GM12878 (cell line): ENCODE data around the gene FBXO21. TPM values are rescaled to one million over a fixed set of nuclear protein-coding genes. Genes with fewer than 3 reads are reported as not detected.
A peak's percentile ranks its signal among the peaks of the same experiment; 100 is the strongest.

Experiments
- ATAC-seq: fragments of 200-7000 bp; cut with Tn5 transposase; 3 replicates; pipeline ENCODE4 v1.9.1; 2020; ENCODE audit warnings: mild to moderate bottlenecking, moderate library complexity
- BruUV-seq: library from RNA; stranded (reverse); fragments of 400-500 nt; replicated peaks from 2 replicates; lab custom pipeline; 2021; lab: Mats Ljungman, UMichigan
- CTCF ChIA-PET: fragments of 300-600 bp; sonication (Branson Sonifier 250); formaldehyde crosslinking; extraction: SDS; loops from one replicate; lab custom pipeline; 2021; ENCODE audit warnings: inconsistent platforms; lab: Yijun Ruan, JAX
- POLR2A ChIA-PET: fragments of 350-600 bp; formaldehyde crosslinking; extraction: SDS; loops from one replicate; lab custom pipeline; 2021; ENCODE audit warnings: inconsistent platforms; lab: Charles Lee
- RAD21 ChIA-PET: fragments of 300-600 bp; sonication (Branson Sonifier 250); formaldehyde crosslinking; loops from one replicate; lab custom pipeline; 2023; ENCODE audit warnings: antibody characterized with exemption; ENCODE audit not compliant: unreplicated experiment; lab: Charles Lee
- SMC1A ChIA-PET: fragments of 300-600 bp; sonication (Branson Sonifier 250); formaldehyde crosslinking; loops from one replicate; lab custom pipeline; 2023; ENCODE audit not compliant: unreplicated experiment, uncharacterized antibody; lab: Charles Lee
- DNase-seq: peaks from one replicate; pipeline ENCODE4 v3.0.0-alpha.2; 2011; ENCODE audit warnings: low read depth, low spot score
- FAIRE-seq: peaks from 3 replicates; lab custom pipeline; 2011; peaks lifted over from hg19 to GRCh38; lab: Jason Lieb, UNC
- H2AFZ ChIP-seq: 2 replicates; pipeline ENCODE4 v1.6.0; 2011; ENCODE audit warnings: low read depth, low read length, control low read depth; ENCODE audit not compliant: control insufficient read depth
- H3K27ac ChIP-seq: 2 replicates; pipeline ENCODE4 v1.5.1; 2011; ENCODE audit warnings: control low read depth; ENCODE audit not compliant: control insufficient read depth, insufficient read depth
- H3K27me3 ChIP-seq, 2 experiments: replicated peaks in 1 of 2; 2 replicates each; pipeline versions ENCODE4 v1.6.0 to v1.6.1; 2011; ENCODE audit warnings: low read length in 1 of 2; ENCODE audit not compliant: control insufficient read depth in 2 of 2, insufficient read depth in 2 of 2
- H3K36me3 ChIP-seq, 2 experiments: 2 replicates each; pipeline ENCODE4 v1.5.1; 2011; ENCODE audit warnings: low read length in 1 of 2; ENCODE audit not compliant: control insufficient read depth in 2 of 2, insufficient read depth in 2 of 2
- H3K4me1 ChIP-seq: 2 replicates; pipeline ENCODE4 v1.6.1; 2011; ENCODE audit warnings: mild to moderate bottlenecking, low read length, moderate library complexity, mixed read lengths; ENCODE audit not compliant: control insufficient read depth, insufficient read depth
- H3K4me2 ChIP-seq: 2 replicates; pipeline ENCODE4 v1.6.0; 2011; ENCODE audit warnings: control low read depth; ENCODE audit not compliant: control insufficient read depth, insufficient read depth
- H3K4me3 ChIP-seq: fragments of 200-600 bp; sonication (generic); 2 replicates; pipeline ENCODE4 v1.5.1; 2016
- H3K79me2 ChIP-seq: 2 replicates; pipeline ENCODE4 v1.6.0; 2011; ENCODE audit warnings: low read length; ENCODE audit not compliant: control insufficient read depth, insufficient read depth
- H3K9ac ChIP-seq: 2 replicates; pipeline ENCODE4 v1.8.0; 2011; ENCODE audit warnings: low read length, control low read depth, mixed read lengths; ENCODE audit not compliant: control insufficient read depth, insufficient read depth
- H3K9me3 ChIP-seq: replicated peaks from 3 replicates; pipeline ENCODE4 v1.5.1; 2011; ENCODE audit warnings: mild to moderate bottlenecking, low read length; ENCODE audit not compliant: control insufficient read depth, insufficient read depth
- H4K20me1 ChIP-seq: 2 replicates; pipeline ENCODE4 v1.6.0; 2011; ENCODE audit not compliant: control insufficient read depth, insufficient read depth
- ATF3 ChIP-seq: IDR thresholded peaks from 2 replicates; pipeline ENCODE4 v1.6.1; 2011; ENCODE audit warnings: low read depth, mild to moderate bottlenecking, low read length, moderate library complexity, borderline replicate concordance; ENCODE audit errors: extremely low read depth
- BCLAF1 ChIP-seq: fragments of 450-650 bp; IDR thresholded peaks from 2 replicates; pipeline ENCODE4 v1.6.1; 2017; ENCODE audit warnings: antibody characterized with exemption, mild to moderate bottlenecking, moderate library complexity
- EP300 ChIP-seq, 2 experiments: fragments of 150-350 bp in 1 of 2; IDR thresholded peaks; 2 replicates each; pipeline ENCODE4 v1.6.1; 2011 to 2012; ENCODE audit warnings: low read depth in 2 of 2, low read length in 2 of 2, borderline replicate concordance in 1 of 2, improper control_type of control experiment in 1 of 2, inconsistent platforms in 1 of 2; ENCODE audit not compliant: control insufficient read depth in 1 of 2
- IKZF1 ChIP-seq: fragments of 450-650 bp; conservative IDR thresholded peaks from 2 replicates; pipeline ENCODE4 v1.6.1; 2017; ENCODE audit warnings: antibody characterized with exemption, mild to moderate bottlenecking
- IRF5 ChIP-seq: fragments of 450-650 bp; IDR thresholded peaks from 2 replicates; pipeline ENCODE4 v1.6.1; 2017; ENCODE audit warnings: borderline replicate concordance
- NR2C1 ChIP-seq: fragments of 450-650 bp; IDR thresholded peaks from 2 replicates; pipeline ENCODE4 v1.6.1; 2017; ENCODE audit warnings: antibody characterized with exemption, mild to moderate bottlenecking, moderate library complexity
- RAD21 ChIP-seq: IDR thresholded peaks from 2 replicates; pipeline ENCODE4 v1.6.1; 2011; ENCODE audit warnings: mild to moderate bottlenecking, low read depth, low read length, moderate library complexity; ENCODE audit not compliant: insufficient read depth
- RBBP5 ChIP-seq: fragments of 200-600 bp; sonication (generic); conservative IDR thresholded peaks from 2 replicates; pipeline ENCODE4 v1.6.1; 2016
- RELA ChIP-seq: fragments of 450-650 bp; IDR thresholded peaks from 2 replicates; pipeline ENCODE4 v1.8.0; 2014; ENCODE audit warnings: borderline replicate concordance; ENCODE audit not compliant: partially characterized antibody
- SREBF1 ChIP-seq: IDR thresholded peaks from 2 replicates; pipeline ENCODE4 v1.6.1; 2012; ENCODE audit warnings: mild to moderate bottlenecking, low read length
- USF1 ChIP-seq: IDR thresholded peaks from 2 replicates; pipeline ENCODE4 v1.6.1; 2011; ENCODE audit warnings: borderline replicate concordance, low read depth, mild to moderate bottlenecking, moderate library complexity, mixed read lengths, low read length; ENCODE audit not compliant: insufficient read depth; ENCODE audit errors: extremely low read length
- ZNF622 ChIP-seq: fragments of 450-650 bp; IDR thresholded peaks from 2 replicates; pipeline ENCODE4 v1.6.1; 2017; ENCODE audit warnings: mild to moderate bottlenecking, inconsistent platforms
- ZNF687 ChIP-seq: fragments of 450-650 bp; IDR thresholded peaks from 2 replicates; pipeline ENCODE4 v1.6.1; 2017; ENCODE audit warnings: mild to moderate bottlenecking, moderate library complexity
- WGBS: methylation state at CpG from one replicate; pipeline ENCODE4 v1.1.6; 2016; ENCODE audit warnings: low lambda C conversion rate; ENCODE audit not compliant: insufficient replicate concordance, insufficient coverage; ENCODE audit errors: missing lambda C conversion rate; 5-methylcytosine and 5-hydroxymethylcytosine counted together
- in situ Hi-C: fragments of 300-500 bp; cut with MboI; formaldehyde crosslinking; loops from 9 replicates; pipeline ENCODE4 v1.14.3; 2018; ENCODE audit warnings: mixed read lengths
- intact Hi-C: fragments of 100-400 bp; cut with micrococcal nuclease; formaldehyde crosslinking; loops from one replicate; pipeline ENCODE4 v1.14.2; 2022; ENCODE audit not compliant: unreplicated experiment
- polyA plus RNA-seq, 11 experiments: library from polyadenylated mRNA; depleted of rRNA in 4 of 11; unstranded in 6 of 11; stranded (reverse) in 5 of 11; fragments of >200 nt; fragmentation: Nextera tagmentation in 4 of 11; fragmentation: Illumina TruSeq in 1 of 11; extraction: Ambion mirVana in 4 of 11; extraction: Trizol in 1 of 11; gene quantifications; 1 replicate in 1 of 11; 2 replicates in 10 of 11; pipeline versions ENCODE4 v1.2.1 to v1.2.3, GENCODE V29; 2011 to 2016; ENCODE audit warnings: inconsistent platforms in 2 of 11, missing spikeins in 2 of 11, low read depth in 1 of 11
- total RNA-seq, 4 experiments: library from RNA; depleted of rRNA in 3 of 4; stranded (reverse); fragments of >200 nt in 3 of 4; fragmentation: Illumina TruSeq in 1 of 4; extraction: Trizol in 1 of 4; gene quantifications; 2 replicates each; pipeline versions ENCODE4 v1.2.1 to v1.2.3, GENCODE V29; 2013 to 2021

Gene FBXO21
- total and polyA plus RNA-seq, 10 of the 15 experiments (the other 5 are each of a cell fraction or from before 2014, with no cell fraction given), result 5.5 to 32.6 (median 18.9) TPM

- Histone ChIP-seq H3K4me1 (no peaks in the 10 kb centered on the region; the same call in 1 of the 2 replicates), H2AFZ (no peak overlapping the region), H3K4me2 (no peak overlapping the region), H4K20me1 (no peaks in the 10 kb centered on the region), H3K9me3 (no peaks in the 10 kb centered on the region; the same call in 2 of the 3 replicates), H3K79me2 (peaks cover 18% of the 10 kb centered on the region), H3K36me3 (peaks cover 0 to 5% of the 10 kb centered on the region in 2 experiments; a peak in 1 of 4 replicates), H3K4me3 (no peak overlapping the region), H3K27ac (no peak overlapping the region), H3K9ac (no peak overlapping the region), H3K27me3 (no peaks in the 10 kb centered on the region)
- FAIRE-seq (no peak), DNase-seq (no peak), ATAC-seq (no peak)
- SMC1A ChIA-PET, result no interaction called here
- POLR2A ChIA-PET, result interaction anchor here (0.7 kb wide), 1 partner anchor 15 kb away, joined by 3 read pairs; no protein-coding TSS in a partner anchor
- no peak for TF ChIP-seq ZNF687
- no peak for TF ChIP-seq RELA
- no peak for TF ChIP-seq ATF3
- TF ChIP-seq USF1, result no peak
- TF ChIP-seq RBBP5, result no peak
- no peak for TF ChIP-seq IRF5
- no peak for TF ChIP-seq IKZF1
- no peak for TF ChIP-seq SREBF1
- TF ChIP-seq RAD21, result no peak
- TF ChIP-seq BCLAF1, result no peak
- TF ChIP-seq EP300 (IDR thresholded peaks at IDR 0.05; ENCODE audit: borderline replicate concordance in 1 of 2, control insufficient read depth in 1 of 2, low read depth in 2 of 2, low read length in 2 of 2), result no peak
- no peak for TF ChIP-seq NR2C1
- no peak for TF ChIP-seq ZNF622
- RAD21 ChIA-PET, result no interaction called here
- CTCF ChIA-PET, result no interaction called here
- in situ Hi-C loops, result loop anchor here (25.0 kb wide), 1 partner anchor 1199 kb away; the partner anchor contains the start of gene SUDS3
- BruUV-seq, result TSS peak; percentile 69
- 98% methylated on average over 12 of the region's 12 CpGs for WGBS
- intact Hi-C loops, result no loop called here
Measured at GRCh38 chr12:117188121-117188665, 2.1 kb downstream of the FBXO21 start.
